ENCODE data around the gene NPIPB6.

- TF ChIP-seq TAF1 (IDR thresholded peaks at IDR 0.05; ENCODE audit: borderline replicate concordance, low read depth, low read length) = no peak
- no peak for TF ChIP-seq POLR2A (IDR thresholded peaks at IDR 0.05; ENCODE audit: low read depth, low read length)
These were observed 53.4 kb downstream of the NPIPB6 start for GRCh38 chr16:28309811-28310311.

Measured in GM12892 (cell line).